Stimulated activated CD8-positive, alpha-beta memory T cell treated with anti-CD3 and anti-CD28 coated beads, Interleukin-4, amount 100 ng/mL, for 4 hours (primary cell): Measurements from ENCODE around the gene BMP10.
"Not testable (repeated sequence)": the region's sequence is repeated elsewhere in the genome, so short reads cannot be mapped to it uniquely, and the experiment has no call there.

Experiments
- DNase-seq, 2 donors: peaks; one replicate each; pipeline ENCODE4 v3.0.0-alpha.2; 2020; ENCODE audit warnings: low read depth in 2 of 2, low spot score in 1 of 2

BMP10 gene

DNA sequence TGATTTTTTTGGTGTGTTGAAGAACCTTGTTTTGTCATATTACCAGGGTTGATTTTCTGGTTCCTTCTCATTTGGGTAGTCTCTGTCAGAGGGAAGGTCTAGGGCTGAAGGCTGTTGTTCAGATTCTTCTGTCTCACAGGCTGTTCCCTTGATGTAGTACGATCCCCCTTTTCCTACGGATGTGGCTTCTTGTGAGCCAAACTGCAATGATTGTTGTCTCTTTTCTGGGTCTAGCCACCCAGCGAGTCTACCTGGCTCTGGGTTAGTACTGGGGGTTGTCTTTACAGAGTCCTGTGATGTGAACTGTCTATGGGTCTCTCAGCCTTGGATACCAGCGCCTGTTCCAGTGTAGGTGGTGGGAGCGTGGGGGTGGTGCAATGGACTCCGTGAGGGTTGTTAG lies 24.8 kb upstream of the BMP10 start:
- not testable (repeated sequence) for DNase-seq

GRCh38 chr2:68889500-68889899 lies 18.3 kb upstream of the BMP10 start:
- DNase-seq, result no peak

GRCh38 chr2:68889021-68889420 lies 17.8 kb upstream of the BMP10 start:
- no peak for DNase-seq

DNA sequence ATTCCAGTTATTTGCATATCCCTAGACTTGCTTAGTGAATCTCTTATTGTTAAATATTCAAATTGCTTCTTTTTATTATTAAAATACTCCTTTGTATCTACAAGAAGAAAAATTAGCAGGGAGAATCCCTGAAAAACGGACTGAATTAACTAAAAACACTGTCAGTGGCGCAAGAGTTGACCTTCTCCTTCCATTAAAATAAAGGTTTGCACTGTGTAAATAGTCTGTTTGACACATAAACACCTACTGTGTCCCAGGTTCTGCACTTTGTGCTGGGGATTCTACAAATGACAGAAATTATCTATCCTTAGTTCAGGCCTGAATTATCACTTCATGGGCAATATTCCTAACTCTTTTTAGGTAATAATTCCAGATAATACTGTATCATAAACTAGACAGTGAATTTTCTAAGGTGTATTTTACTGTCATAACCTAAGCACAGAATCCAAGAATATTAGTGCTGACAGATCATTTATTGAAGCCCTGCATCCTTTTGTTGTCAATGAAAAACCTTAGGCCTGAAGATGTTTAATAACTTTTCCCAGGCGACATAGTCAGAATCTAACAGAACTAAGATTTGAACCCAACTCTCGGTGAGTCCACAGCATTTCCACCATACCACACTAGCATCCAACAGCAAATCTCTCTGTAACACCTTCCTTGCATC lies 17.0 kb upstream of the BMP10 start:
- no peak for DNase-seq

DNA sequence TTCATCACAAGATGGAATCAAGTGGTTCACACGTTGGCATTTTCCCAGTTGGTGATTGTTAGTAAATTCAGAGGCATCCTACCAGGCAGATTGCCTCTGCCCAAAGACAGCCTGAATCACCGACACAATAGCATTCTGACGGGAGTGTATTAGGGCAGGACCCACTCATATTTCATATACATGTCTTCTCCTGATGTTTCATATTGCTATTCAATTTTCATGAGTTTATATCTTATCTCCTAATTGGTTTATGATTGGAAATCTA lies 14.5 kb upstream of the BMP10 start:
- no peak for DNase-seq

DNA sequence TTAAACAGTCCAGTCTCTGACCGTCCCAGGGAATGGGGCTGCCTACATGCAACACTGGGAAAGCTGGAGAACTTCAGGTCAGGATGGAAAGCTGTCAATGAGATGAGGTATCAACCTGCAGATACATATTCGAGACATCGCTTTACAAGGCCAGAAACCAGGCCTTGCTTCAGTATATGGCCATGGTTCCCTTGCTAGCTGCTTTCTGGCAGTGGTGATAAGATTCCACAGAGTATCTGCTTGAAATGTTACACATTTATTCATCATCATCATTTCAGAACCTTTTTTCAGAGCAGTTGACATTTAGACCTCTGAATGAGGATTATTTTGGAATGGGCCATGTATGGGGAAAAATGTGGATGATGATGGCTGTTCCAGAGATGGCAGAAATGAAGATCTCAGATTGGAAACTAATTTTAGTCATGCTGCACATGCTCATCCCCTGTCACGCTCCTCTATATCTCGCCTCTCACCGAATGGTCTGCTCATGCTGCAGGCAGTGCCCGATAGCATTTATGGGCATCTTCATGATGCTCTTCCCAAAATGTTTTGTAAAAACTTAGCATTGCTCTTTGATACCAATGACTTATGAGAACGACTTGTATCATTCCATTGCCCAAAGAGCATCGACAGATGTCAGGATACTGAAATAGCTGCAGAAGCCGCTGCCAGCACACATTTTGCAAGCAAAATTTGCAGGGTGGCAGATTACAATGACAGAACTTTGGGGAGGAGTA lies 14.0 kb upstream of the BMP10 start:
- no peak for DNase-seq

DNA sequence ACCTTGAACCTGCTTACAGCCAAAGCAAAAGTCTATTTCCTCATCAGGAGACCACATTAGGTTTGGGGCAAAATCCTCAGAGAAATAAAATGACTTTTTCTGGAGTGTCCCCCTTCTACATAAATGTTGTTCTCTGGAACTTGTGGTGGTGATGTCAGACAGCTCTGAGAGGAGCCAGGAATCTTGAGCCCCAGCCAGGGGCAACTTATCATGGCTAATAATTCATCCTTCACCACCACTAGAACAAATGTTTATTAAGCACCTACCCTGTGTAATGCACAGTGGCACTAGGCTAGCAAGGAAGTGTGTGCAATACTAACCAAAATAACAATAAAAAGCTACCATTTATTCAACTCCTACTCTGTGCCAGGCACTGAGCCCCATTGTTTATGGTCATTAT lies 9.0 kb upstream of the BMP10 start:
- DNase-seq, result no peak

DNA sequence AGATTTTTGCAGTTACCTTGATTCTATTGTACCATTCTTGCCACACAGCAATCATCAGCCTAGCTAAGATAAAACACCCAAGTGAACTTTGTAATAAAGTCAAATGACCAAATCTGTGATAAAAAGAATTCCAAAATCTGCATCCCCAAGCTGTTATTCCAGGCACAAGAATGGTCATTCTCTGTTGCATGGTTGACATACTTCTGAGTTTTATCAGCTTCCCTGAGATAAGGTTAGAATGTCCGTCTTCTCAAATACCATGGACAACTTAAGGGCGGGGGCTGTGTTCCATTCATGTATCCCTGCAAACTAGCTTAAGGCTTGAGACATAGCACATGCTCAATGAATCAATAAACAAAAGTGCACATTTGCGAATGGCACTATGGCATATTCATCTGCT lies 8.1 kb upstream of the BMP10 start:
- no peak for DNase-seq

GRCh38 chr2:68878753-68879152 lies 7.6 kb upstream of the BMP10 start:
- no peak for DNase-seq

DNA sequence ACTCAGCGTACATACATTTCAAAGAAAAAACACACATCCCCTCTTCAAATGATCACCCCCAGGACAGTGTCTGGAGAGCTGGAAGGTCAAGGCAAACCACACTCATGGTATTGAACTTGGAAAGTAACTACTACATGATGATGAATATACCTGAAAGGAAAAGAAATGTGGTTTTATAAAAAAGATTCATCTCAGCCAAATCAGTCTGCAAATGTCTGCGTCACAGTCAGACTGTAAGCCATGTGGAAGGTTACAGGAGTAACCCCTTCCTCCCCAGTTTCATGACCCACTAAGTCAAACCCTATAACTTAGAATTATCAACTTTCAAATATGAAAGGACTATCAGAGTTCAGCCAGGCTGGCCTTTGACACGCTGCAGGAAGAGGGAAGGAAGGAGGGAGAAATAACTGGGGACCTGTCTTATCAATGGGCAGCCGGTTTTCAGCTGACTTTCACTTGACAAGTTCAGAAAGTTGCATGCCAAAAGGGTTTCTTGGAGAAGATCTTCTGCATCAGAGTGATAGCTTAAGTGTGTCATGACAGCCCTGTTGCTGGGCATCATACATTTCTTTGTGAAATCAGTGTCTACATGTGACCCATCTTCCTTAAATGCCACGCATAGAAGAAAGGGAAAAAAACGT lies 7.0 kb upstream of the BMP10 start:
- DNase-seq, result no peak

GRCh38 chr2:68877079-68877772 lies 6.0 kb upstream of the BMP10 start:
- no peak for DNase-seq

GRCh38 chr2:68870215-68870614 lies 982 bp downstream of the BMP10 start:
- DNase-seq, result no peak

DNA sequence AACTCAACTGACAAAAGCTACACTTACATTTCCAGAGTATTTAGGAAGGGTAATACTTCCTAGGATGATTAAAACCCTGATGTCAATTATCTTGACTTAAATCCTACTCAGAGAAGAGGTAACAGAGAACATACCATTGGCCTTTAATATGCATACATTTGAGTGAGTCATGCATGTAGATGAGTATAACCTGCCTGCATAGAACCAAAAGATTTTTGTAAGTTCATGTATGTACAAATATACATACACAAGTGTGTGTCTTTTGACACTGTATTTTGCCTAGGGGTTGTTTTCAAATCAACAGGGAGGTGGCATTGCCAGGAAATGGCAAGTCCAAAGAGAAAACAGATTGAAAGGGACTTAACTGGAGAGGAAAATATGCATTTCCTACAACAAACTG lies 6.1 kb downstream of the BMP10 start:
- DNase-seq, result no peak

DNA sequence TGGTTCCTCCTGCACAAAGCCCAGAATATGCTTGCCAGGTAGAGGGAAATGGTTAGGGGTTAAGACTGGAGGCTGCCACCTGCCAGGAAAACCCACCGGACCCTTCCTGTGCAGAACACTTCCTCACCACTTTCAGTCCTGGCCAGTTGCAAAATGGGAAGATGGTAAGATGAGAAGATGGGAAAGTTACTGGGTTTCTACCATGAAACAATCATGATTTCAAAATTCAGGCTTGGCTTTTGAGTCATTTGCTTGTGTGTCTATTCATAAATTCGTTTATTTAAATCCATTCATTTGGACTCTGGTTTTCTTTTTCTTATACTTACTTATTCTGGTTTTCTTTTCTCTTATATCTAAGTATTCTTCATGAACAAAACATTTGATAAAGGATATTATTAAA lies 7.2 kb downstream of the BMP10 start:
- no peak for DNase-seq

DNA sequence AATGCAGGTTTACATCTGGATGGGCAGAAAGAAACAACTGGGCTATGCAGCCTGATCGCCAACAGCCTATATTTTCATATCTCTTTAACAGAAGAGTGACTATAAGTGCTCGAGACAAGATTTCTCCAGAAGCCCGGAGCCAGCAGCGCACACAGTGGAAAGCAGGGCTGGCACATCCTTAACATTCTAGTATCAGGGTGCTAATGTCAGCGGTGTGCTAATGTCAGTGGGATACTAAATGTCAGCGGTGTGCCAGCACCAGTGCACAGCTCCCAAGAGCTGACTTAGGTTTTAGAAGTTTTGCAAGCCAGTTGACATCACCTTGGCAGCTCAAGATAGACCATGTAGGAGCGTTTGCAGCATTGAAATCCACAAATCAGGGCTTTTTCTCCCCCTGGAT lies 8.3 kb downstream of the BMP10 start:
- no peak for DNase-seq

- no peak for DNase-seq
Measured at GRCh38 chr2:68861330-68861729, 9.9 kb downstream of the BMP10 start.

GRCh38 chr2:68860111-68860510 lies 11.1 kb downstream of the BMP10 start:
- DNase-seq, result no peak

DNA sequence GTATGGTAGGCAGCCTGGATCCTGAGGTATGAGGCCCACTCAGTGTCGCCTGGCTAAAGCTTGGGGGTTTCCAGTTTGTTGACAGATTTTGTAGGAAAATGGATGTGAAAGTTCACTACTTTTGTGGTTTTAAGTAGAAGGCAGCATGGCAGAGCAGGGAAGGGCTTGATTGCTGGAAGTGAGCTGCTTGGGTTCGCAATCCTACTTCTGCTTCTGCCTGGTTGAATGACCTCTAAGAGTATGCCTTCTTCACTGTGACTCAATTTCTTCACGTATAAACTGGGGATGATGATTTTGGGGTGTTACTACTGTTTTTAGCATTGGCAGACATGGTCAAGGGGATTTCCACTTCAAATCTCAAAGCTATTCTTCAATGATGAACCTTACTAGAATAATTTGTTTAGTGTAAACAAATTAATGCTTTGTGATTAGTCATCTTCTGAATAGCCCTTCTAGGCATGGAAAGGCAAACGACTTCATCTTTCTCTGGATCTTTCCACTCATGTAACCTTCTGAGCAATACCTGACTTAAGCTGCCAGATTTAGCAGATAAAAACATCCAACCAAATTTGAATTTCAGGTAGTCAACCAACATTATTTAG lies 13.2 kb downstream of the BMP10 start:
- no peak for DNase-seq

GRCh38 chr2:68857202-68857845 lies 13.9 kb downstream of the BMP10 start:
- no peak for DNase-seq

DNA sequence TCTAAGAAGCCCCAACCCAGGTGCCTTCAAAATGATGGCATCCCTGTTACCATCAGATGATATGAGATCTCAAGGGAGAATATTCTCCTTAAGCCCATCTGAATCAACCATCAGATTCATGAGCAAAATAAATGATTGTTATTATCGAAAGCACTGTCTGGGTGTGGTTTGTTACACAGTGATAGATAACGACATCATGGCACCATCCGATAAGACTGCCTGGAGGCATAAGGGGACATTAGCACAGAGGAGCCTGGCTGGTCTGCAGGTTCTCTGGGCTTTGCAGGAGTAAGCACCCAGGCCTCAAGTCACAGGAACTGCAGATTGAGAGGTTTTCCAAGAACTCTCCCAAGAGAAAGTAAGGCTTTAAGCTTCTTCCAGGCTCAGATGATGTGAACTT lies 15.6 kb downstream of the BMP10 start:
- DNase-seq, result no peak

- DNase-seq, result no peak
Measured at GRCh38 chr2:68854476-68854875, 16.7 kb downstream of the BMP10 start.
